ENCODE results near the gene PRAME.

Gene PRAME

DNA sequence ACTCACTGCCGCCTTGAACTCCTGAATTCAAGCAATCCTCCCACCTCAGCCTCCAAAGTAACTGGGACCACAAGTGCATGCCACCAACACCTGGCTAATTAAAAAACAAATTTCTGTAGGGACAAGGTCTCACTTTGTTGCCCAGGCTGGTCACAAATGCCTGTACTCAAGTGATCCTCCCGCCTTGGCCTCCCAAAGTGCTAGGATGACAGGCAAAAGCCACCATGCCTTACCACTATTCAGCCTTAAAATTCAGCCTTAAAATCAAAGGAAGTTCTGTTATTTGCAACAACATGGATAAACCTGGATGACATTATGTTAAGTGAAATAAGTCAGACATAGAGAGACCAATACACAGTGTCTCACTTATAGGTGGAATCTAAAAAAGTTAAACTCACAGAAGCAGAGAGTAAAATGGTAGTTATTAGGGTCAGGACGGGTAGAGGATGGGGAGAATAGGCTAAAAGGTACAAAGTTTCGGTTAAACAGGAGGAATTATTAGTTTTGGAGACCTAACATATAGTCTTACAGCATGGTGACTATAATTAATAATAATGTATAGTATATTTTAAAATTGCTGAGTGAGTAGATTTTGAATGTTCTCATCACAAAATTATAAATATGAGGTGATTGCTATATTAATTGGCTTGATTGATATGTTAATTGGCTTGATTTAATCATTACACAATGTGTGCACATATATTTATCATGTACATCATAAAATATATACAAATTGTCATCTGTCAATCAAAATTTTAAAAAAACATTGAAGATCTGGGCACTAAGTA, 32.7 kb downstream of the PRAME start:
- H3K27ac ChIP-seq (ENCODE audit: low read depth, low read length) = no peak overlapping the region
- H3K9ac ChIP-seq (ENCODE audit: low read length) = no peak overlapping the region
- no peak overlapping the region for H3K4me3 ChIP-seq (ENCODE audit: insufficient read depth, low read length, poor library complexity, severe bottlenecking)
- no peak overlapping the region for H2AFZ ChIP-seq (ENCODE audit: low read depth, low read length, severe bottlenecking)
- H3K9me3 ChIP-seq (ENCODE audit: insufficient read depth, low read length) = no peaks in the 10 kb centered on the region
- no peaks in the 10 kb centered on the region for H3K9me2 ChIP-seq (replicated peaks; ENCODE audit: insufficient read depth, low read length)
- H3K79me2 ChIP-seq (ENCODE audit: insufficient read depth, low read length) = no peaks in the 10 kb centered on the region
- no peaks in the 10 kb centered on the region for H3K36me3 ChIP-seq (ENCODE audit: low read length)
- no peaks in the 10 kb centered on the region for H3F3A ChIP-seq (ENCODE audit: insufficient read depth)
- H4K20me1 ChIP-seq (ENCODE audit: low read depth, low read length) = no peaks in the 10 kb centered on the region
- H3K27me3 ChIP-seq (ENCODE audit: low read length) = no peaks in the 10 kb centered on the region
- TF ChIP-seq, protein P1, sequence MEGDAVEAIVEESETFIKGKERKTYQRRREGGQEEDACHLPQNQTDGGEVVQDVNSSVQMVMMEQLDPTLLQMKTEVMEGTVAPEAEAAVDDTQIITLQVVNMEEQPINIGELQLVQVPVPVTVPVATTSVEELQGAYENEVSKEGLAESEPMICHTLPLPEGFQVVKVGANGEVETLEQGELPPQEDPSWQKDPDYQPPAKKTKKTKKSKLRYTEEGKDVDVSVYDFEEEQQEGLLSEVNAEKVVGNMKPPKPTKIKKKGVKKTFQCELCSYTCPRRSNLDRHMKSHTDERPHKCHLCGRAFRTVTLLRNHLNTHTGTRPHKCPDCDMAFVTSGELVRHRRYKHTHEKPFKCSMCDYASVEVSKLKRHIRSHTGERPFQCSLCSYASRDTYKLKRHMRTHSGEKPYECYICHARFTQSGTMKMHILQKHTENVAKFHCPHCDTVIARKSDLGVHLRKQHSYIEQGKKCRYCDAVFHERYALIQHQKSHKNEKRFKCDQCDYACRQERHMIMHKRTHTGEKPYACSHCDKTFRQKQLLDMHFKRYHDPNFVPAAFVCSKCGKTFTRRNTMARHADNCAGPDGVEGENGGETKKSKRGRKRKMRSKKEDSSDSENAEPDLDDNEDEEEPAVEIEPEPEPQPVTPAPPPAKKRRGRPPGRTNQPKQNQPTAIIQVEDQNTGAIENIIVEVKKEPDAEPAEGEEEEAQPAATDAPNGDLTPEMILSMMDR (IDR thresholded peaks at IDR 0.05; ENCODE audit: insufficient read depth, low read length, poor library complexity, severe bottlenecking) = no peak
- H3K4me2 ChIP-seq (ENCODE audit: low read depth, low read length, poor library complexity, severe bottlenecking) = no peak overlapping the region

DNA sequence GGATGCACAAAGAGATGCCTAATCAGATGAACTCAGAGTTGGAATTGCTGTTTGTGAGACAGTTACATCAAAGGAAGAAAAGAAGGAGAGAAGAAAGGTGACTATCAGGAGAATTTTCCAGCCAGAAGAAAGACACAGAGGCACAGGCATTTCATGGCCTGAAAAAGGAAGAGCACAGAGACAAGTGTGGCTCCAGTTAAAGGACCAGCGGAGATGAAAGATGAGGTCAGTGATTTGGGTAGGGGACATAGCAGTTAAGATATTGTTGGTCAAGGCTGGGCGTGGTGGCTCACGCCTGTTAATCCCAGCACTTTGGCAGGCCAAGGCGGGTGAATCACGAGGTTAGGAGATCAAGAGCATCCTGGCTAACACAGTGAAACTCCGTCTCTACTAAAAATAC, 35.6 kb downstream of the PRAME start:
- no peaks in the 10 kb centered on the region for H3K9me2 ChIP-seq (replicated peaks; ENCODE audit: insufficient read depth, low read length)
- no peaks in the 10 kb centered on the region for H3K27me3 ChIP-seq (ENCODE audit: low read length)

DNA sequence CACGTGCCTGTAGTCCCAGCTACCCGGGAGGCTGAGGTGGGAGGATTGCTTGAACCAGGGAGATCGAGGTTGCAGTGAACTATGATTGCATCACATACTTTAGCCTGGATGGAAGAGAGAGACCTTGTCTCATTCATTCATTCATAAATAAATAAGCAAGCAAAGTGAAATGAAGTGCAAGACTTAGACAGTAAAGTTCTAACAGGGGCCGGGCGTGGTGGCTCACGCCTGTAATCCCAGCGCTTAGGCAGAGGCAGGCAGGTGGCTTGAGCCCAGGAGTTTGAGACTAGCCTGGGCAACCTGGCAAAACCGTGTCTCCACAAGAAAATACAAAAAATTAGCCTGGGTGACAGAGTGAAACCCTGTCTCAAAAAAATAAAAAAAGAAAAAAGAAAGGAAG, 37.4 kb downstream of the PRAME start:
- Histone ChIP-seq H3K4me3 (ENCODE audit: insufficient read depth, low read length, poor library complexity, severe bottlenecking) (no peak overlapping the region), H3K9ac (ENCODE audit: low read length) (no peak overlapping the region), H3K27ac (ENCODE audit: low read depth, low read length) (no peak overlapping the region), H3K79me2 (ENCODE audit: insufficient read depth, low read length) (no peaks in the 10 kb centered on the region), H3K27me3 (ENCODE audit: low read length) (no peaks in the 10 kb centered on the region), H3K4me2 (ENCODE audit: low read depth, low read length, poor library complexity, severe bottlenecking) (no peak overlapping the region), H3K9me2 (replicated peaks; ENCODE audit: insufficient read depth, low read length) (no peaks in the 10 kb centered on the region), H3F3A (ENCODE audit: insufficient read depth) (no peaks in the 10 kb centered on the region), H3K9me3 (ENCODE audit: insufficient read depth, low read length) (no peaks in the 10 kb centered on the region), H4K20me1 (ENCODE audit: low read depth, low read length) (no peaks in the 10 kb centered on the region), H2AFZ (ENCODE audit: low read depth, low read length, severe bottlenecking) (no peak overlapping the region), H3K36me3 (ENCODE audit: low read length) (no peaks in the 10 kb centered on the region)
- no peak for TF ChIP-seq EZH2phosphoT487 (conservative IDR thresholded peaks at IDR 0.05; ENCODE audit: low read length)
- TF ChIP-seq, protein P1 (IDR thresholded peaks at IDR 0.05; ENCODE audit: insufficient read depth, low read length, poor library complexity, severe bottlenecking) = no peak

More for the DNA sequence above, 35.6 kb downstream of the PRAME start:
- H3K4me2 ChIP-seq (ENCODE audit: low read depth, low read length, poor library complexity, severe bottlenecking) = no peak overlapping the region
- TF ChIP-seq, protein P1 (IDR thresholded peaks at IDR 0.05; ENCODE audit: insufficient read depth, low read length, poor library complexity, severe bottlenecking) = no peak
- no peak for TF ChIP-seq EZH2phosphoT487 (conservative IDR thresholded peaks at IDR 0.05; ENCODE audit: low read length)
- no peaks in the 10 kb centered on the region for H4K20me1 ChIP-seq (ENCODE audit: low read depth, low read length)
- no peaks in the 10 kb centered on the region for H3F3A ChIP-seq (ENCODE audit: insufficient read depth)
- no peak overlapping the region for H3K9ac ChIP-seq (ENCODE audit: low read length)
- no peaks in the 10 kb centered on the region for H3K79me2 ChIP-seq (ENCODE audit: insufficient read depth, low read length)
- no peaks in the 10 kb centered on the region for H3K9me3 ChIP-seq (ENCODE audit: insufficient read depth, low read length)
- H3K36me3 ChIP-seq (ENCODE audit: low read length) = no peaks in the 10 kb centered on the region
- H3K27ac ChIP-seq (ENCODE audit: low read depth, low read length) = no peak overlapping the region
- no peak overlapping the region for H2AFZ ChIP-seq (ENCODE audit: low read depth, low read length, severe bottlenecking)
- no peak overlapping the region for H3K4me3 ChIP-seq (ENCODE audit: insufficient read depth, low read length, poor library complexity, severe bottlenecking)
